ENCODE results near the gene HYKK. TPM values are rescaled to one million over a fixed set of nuclear protein-coding genes. Genes with fewer than 3 reads are reported as not detected.

Gene HYKK
- total RNA-seq, 1 donor, result 1.7 TPM

GRCh38 chr15:78540141-78540870, 32.9 kb downstream of the HYKK start, which contains the start of gene PSMA4:
Gene PSMA4, plus strand, starts transcription at chr15:78540444. Its CDS starts 1,484 bp downstream, at chr15:78541928.
- DNase-seq (ENCODE audit: low read depth), result peak; percentile 87
- H3K4me3 ChIP-seq (ENCODE audit: low read depth, low read length), result peak within 1 kb of the TSS; percentile 72
- no peak for TF ChIP-seq CTCF (IDR thresholded peaks at IDR 0.05; ENCODE audit: insufficient read depth, low read depth, low read length)

DNA sequence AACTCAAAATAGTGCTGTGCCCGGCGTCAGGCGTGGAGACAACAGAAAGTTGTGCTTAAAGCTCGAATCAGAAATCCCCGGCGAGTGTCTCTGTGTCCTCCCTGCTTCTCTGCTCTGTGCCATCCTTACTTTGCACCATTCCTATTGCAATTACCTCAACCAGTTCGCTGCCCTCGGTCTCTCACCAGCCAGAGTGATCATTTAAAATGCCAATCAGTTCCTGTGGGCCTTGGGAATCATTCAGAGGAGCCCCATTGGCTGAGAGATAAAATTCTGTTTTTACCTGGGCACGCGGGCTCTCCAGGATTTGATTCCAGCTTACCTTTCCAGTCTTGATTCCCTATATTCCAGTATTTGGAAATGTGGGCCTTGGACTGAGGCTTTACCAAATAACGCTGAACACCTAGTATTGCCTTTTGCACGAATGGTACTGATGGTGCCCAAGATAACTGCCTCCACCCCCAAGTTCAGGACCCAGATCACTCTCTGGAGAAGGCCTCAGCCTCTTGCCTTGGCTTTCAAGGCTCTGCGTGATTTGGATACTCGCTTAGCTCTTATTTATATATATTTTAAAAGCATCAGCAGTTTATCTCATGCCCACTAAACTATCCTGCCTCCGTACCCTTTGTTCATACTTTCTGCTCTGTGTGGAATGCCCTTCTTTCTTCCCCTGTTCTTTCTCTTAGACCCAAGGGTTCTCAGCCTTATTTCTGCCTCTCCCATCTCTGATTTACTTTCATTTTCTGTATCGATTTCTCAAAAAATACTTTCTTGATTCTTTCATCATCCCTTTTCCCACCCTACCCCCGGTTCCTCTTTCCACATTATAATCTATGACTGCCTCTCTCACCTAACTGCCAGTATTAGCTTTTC, 33.7 kb downstream of the HYKK start:
- H3K4me3 ChIP-seq (ENCODE audit: low read depth, low read length), result peak overlapping the region; percentile 72
- TF ChIP-seq CTCF (IDR thresholded peaks at IDR 0.05; ENCODE audit: insufficient read depth, low read depth, low read length), result no peak
- DNase-seq (ENCODE audit: low read depth), result peak; percentile 36

DNA sequence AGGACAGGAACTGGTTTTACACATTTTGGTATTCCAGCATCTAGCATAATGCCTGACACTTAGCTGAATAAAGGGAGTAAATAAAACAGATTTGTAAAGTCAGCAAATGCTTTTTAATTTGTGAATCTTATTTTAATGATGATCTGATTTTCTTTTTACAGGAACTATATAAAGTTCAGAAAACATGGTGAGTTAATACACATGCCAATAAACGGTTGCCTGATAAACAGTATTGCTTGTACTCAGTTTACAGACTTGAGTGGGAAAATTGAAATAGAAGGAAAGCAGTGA, 34.3 kb downstream of the HYKK start:
- no peak for TF ChIP-seq CTCF (IDR thresholded peaks at IDR 0.05; ENCODE audit: insufficient read depth, low read depth, low read length)
- peak overlapping the region; percentile 72 for H3K4me3 ChIP-seq (ENCODE audit: low read depth, low read length)
- no peak for DNase-seq (ENCODE audit: low read depth)

DNA sequence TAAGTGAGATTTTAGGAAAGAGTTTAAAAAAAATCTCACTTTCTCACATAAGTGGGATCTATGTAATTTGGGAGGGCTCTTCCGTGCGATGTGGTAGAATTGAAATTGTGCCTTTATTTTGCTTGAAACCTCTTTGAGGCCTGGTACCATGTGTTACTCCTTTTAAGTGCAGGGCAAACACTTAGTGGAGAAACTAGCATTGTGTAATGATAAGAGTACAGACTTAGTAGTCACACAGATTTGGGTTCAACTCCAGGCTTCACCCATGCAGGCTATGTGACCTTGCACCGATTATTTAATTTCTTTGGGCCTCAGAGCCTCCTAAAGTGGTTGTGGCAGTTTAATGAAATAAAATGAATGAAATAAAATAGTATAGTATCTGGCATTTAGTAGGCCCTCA, 35.3 kb downstream of the HYKK start:
- no peak for DNase-seq (ENCODE audit: low read depth)
- TF ChIP-seq CTCF (IDR thresholded peaks at IDR 0.05; ENCODE audit: insufficient read depth, low read depth, low read length), result no peak
- H3K4me3 ChIP-seq (ENCODE audit: low read depth, low read length), result no peak overlapping the region

DNA sequence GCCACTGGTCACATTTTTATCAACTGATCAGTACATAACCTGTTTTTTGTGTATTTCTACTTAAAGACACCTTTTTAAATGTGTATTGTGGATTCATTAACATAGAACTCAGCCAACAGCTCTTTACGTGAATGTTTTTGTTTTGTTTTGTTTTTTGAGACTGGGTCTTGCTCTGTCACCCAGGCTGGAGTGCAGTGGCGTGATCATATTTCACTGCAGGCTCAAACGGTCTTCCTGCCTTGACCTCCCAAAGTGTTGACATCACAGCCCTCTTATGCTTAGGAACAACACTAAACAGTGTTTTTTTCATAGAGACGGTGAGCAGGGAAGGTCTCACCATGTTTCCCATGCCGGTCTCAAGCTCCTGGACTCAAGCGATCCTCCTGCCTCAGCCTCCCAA, 42.8 kb downstream of the HYKK start:
- H3K4me3 ChIP-seq (ENCODE audit: low read depth, low read length), result no peak overlapping the region
- TF ChIP-seq CTCF (IDR thresholded peaks at IDR 0.05; ENCODE audit: insufficient read depth, low read depth, low read length), result no peak
- no peak for DNase-seq (ENCODE audit: low read depth)

DNA sequence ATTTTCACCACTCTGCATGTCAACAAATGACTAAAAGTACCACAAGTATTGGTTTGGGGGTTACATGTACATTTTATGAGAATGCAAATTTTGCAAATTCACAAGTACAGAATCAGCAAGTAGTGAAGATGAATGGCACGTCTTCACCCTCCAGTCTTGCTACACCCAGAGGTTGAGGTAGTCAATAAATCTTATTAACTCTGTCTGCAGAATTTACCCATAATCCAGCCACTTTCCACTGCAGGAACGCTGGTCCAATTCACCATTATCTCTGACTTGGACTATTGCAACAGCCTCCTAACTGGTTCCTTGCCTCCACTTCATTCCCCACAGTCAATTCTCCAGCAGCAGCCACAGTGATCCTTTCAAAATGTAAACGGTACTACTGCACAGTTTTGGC, 43.4 kb downstream of the HYKK start:
- DNase-seq (ENCODE audit: low read depth), result no peak
- H3K4me3 ChIP-seq (ENCODE audit: low read depth, low read length), result no peak overlapping the region
- TF ChIP-seq CTCF (IDR thresholded peaks at IDR 0.05; ENCODE audit: insufficient read depth, low read depth, low read length), result no peak

Data from fibroblast of villous mesenchyme (primary cell).